H9 (cell line): Measurements from ENCODE around the gene PADI4. TPM values are rescaled to one million over a fixed set of nuclear protein-coding genes. Genes with fewer than 3 reads are reported as not detected.

Source experiments
- DNase-seq: peaks from one replicate; pipeline ENCODE4 v3.0.0-alpha.2; 2017
- H2AFZ ChIP-seq: one replicate; pipeline ENCODE4 v1.6.1; 2013; ENCODE audit warnings: mild to moderate bottlenecking, low read length, control low read depth, moderate library complexity
- H2AK5ac ChIP-seq: 2 replicates; pipeline ENCODE4 v1.6.1; 2013; ENCODE audit warnings: low read length, control low read depth, mixed read lengths; ENCODE audit not compliant: insufficient read length
- H2BK120ac ChIP-seq: one replicate; pipeline ENCODE4 v1.6.1; 2013; ENCODE audit warnings: low read depth, mild to moderate bottlenecking, low read length, control low read depth, inconsistent platforms; ENCODE audit not compliant: poor library complexity, severe bottlenecking
- H2BK12ac ChIP-seq: 2 replicates; pipeline ENCODE4 v1.6.1; 2013; ENCODE audit warnings: low read length, control low read depth, mixed read lengths, low read depth; ENCODE audit not compliant: insufficient read length
- H2BK15ac ChIP-seq: 2 replicates; pipeline ENCODE4 v1.6.1; 2013; ENCODE audit warnings: low read depth, low read length, control low read depth
- H2BK20ac ChIP-seq: one replicate; pipeline ENCODE4 v1.6.1; 2013; ENCODE audit warnings: low read depth, mild to moderate bottlenecking, low read length, control low read depth, inconsistent platforms; ENCODE audit not compliant: poor library complexity, severe bottlenecking
- H2BK5ac ChIP-seq: 2 replicates; pipeline ENCODE4 v1.6.1; 2013; ENCODE audit warnings: low read length, control low read depth, mixed read lengths; ENCODE audit not compliant: insufficient read length
- H3K14ac ChIP-seq: 2 replicates; pipeline ENCODE4 v1.6.1; 2013; ENCODE audit warnings: low read length, control low read depth; ENCODE audit not compliant: insufficient read depth
- H3K18ac ChIP-seq: 2 replicates; pipeline ENCODE4 v1.6.1; 2013; ENCODE audit warnings: low read depth, mild to moderate bottlenecking, mixed read lengths, low read length, control low read depth; ENCODE audit not compliant: insufficient read length
- H3K23ac ChIP-seq: 2 replicates; pipeline ENCODE4 v1.6.1; 2013; ENCODE audit warnings: low read length, control low read depth, mixed read lengths, low read depth; ENCODE audit not compliant: insufficient read length
- H3K23me2 ChIP-seq: 2 replicates; pipeline ENCODE4 v1.6.1; 2013; ENCODE audit warnings: low read depth, mild to moderate bottlenecking, mixed read lengths, low read length, control low read depth; ENCODE audit not compliant: insufficient read length, poor library complexity, severe bottlenecking
- H3K27ac ChIP-seq: 2 replicates; pipeline ENCODE4 v1.5.1; 2013; ENCODE audit warnings: low read length, control low read depth, mixed read lengths, low read depth; ENCODE audit not compliant: insufficient read length
- H3K27me3 ChIP-seq: 2 replicates; pipeline ENCODE4 v1.6.1; 2013; ENCODE audit warnings: low read length, control low read depth, inconsistent platforms; ENCODE audit not compliant: insufficient read depth
- H3K4ac ChIP-seq: 2 replicates; pipeline ENCODE4 v1.6.1; 2013; ENCODE audit warnings: low read depth, mild to moderate bottlenecking, control low read depth, inconsistent platforms, low read length, moderate library complexity
- H3K4me1 ChIP-seq: 2 replicates; pipeline ENCODE4 v1.6.1; 2013; ENCODE audit warnings: low read length, control low read depth, inconsistent platforms; ENCODE audit not compliant: insufficient read depth
- H3K4me2 ChIP-seq: 2 replicates; pipeline ENCODE4 v1.6.1; 2013; ENCODE audit warnings: low read length, control low read depth, mixed read lengths; ENCODE audit not compliant: insufficient read length, insufficient read depth
- H3K56ac ChIP-seq: 2 replicates; pipeline ENCODE4 v1.6.1; 2013; ENCODE audit warnings: low read depth, mild to moderate bottlenecking, mixed read lengths, low read length, control low read depth; ENCODE audit not compliant: insufficient read length
- H3K79me1 ChIP-seq: 2 replicates; pipeline ENCODE4 v1.6.1; 2013; ENCODE audit warnings: low read depth, mild to moderate bottlenecking, moderate library complexity, low read length, control low read depth, inconsistent platforms; ENCODE audit not compliant: insufficient read depth, poor library complexity, severe bottlenecking
- H3K79me2 ChIP-seq: 2 replicates; pipeline ENCODE4 v1.6.1; 2013; ENCODE audit warnings: low read length, control low read depth, inconsistent platforms; ENCODE audit not compliant: insufficient read depth
- H3K9ac ChIP-seq: 2 replicates; pipeline ENCODE4 v1.6.1; 2013; ENCODE audit warnings: low read length, control low read depth, mixed read lengths; ENCODE audit not compliant: insufficient read length; ENCODE audit errors: extremely low read depth
- H3K9me3 ChIP-seq: one replicate; pipeline ENCODE4 v1.6.1; 2013; ENCODE audit warnings: low read depth, low read length, inconsistent platforms; ENCODE audit not compliant: control insufficient read depth
- H3T11ph ChIP-seq: one replicate; pipeline ENCODE4 v1.6.1; 2013; ENCODE audit warnings: mild to moderate bottlenecking, low read length, control low read depth, inconsistent platforms
- H4K20me1 ChIP-seq: one replicate; pipeline ENCODE4 v1.6.1; 2013; ENCODE audit not compliant: control insufficient read depth, insufficient read length, insufficient read depth
- H4K5ac ChIP-seq: 2 replicates; pipeline ENCODE4 v1.6.1; 2013; ENCODE audit warnings: low read depth, mild to moderate bottlenecking, mixed read lengths, low read length, control low read depth; ENCODE audit not compliant: insufficient read length
- H4K8ac ChIP-seq: replicated peaks from 2 replicates; pipeline ENCODE4 v1.6.1; 2013; ENCODE audit warnings: low read length, control low read depth, mixed read lengths, low read depth; ENCODE audit not compliant: insufficient read length
- H4K91ac ChIP-seq: 2 replicates; pipeline ENCODE4 v1.6.1; 2013; ENCODE audit warnings: low read depth, mild to moderate bottlenecking, moderate library complexity, mixed read lengths, low read length, control low read depth; ENCODE audit not compliant: insufficient read length
- H3K27ac Mint-ChIP-seq, 3 experiments: 2 replicates in 2 of 3; 3 replicates in 1 of 3; pipeline ENCODE4 v1.8.0; 2020 to 2021; ENCODE audit warnings: mixed read lengths in 3 of 3, mild to moderate bottlenecking in 1 of 3, moderate library complexity in 1 of 3
- H3K27me3 Mint-ChIP-seq: 2 replicates; pipeline ENCODE4 v1.8.0; 2021; ENCODE audit warnings: low read depth, mild to moderate bottlenecking, moderate library complexity, mixed read lengths
- H3K36me3 Mint-ChIP-seq, 3 experiments: 2 replicates in 2 of 3; 3 replicates in 1 of 3; pipeline ENCODE4 v1.8.0; 2020 to 2021; ENCODE audit warnings: low read depth in 3 of 3, mixed read lengths in 3 of 3; ENCODE audit not compliant: insufficient read depth in 1 of 3
- H3K4me1 Mint-ChIP-seq, 2 experiments: 2 replicates each; pipeline ENCODE4 v1.8.0; 2020; ENCODE audit warnings: mixed read lengths in 2 of 2
- H3K4me3 Mint-ChIP-seq, 2 experiments: 2 replicates in 1 of 2; 3 replicates in 1 of 2; pipeline ENCODE4 v1.8.0; 2020 to 2021; ENCODE audit warnings: mild to moderate bottlenecking in 2 of 2, mixed read lengths in 2 of 2, moderate library complexity in 1 of 2
- H3K9me3 Mint-ChIP-seq, 2 experiments: 2 replicates in 1 of 2; 3 replicates in 1 of 2; pipeline ENCODE4 v1.8.0; 2020; ENCODE audit warnings: mild to moderate bottlenecking in 2 of 2, mixed read lengths in 2 of 2, moderate library complexity in 1 of 2
- WGBS: extraction: QIAGEN DNeasy Blood & Tissue Kit; methylation state at CpG from one replicate; pipeline ENCODE4 v1.1.7; 2013; ENCODE audit warnings: missing lambda C conversion rate, low lambda C conversion rate, mixed read lengths; ENCODE audit not compliant: insufficient read length; ENCODE audit errors: extremely low coverage; 5-methylcytosine and 5-hydroxymethylcytosine counted together
- total RNA-seq: library from RNA; stranded (reverse); gene quantifications from 2 replicates; pipeline ENCODE4 v1.2.1, GENCODE V29; 2021
- TF ChIP-seq, protein P1 (sequence below): fragments of 200-600 bp; sonication (generic); conservative IDR thresholded peaks from 3 replicates; pipeline ENCODE4 v1.8.0; 2021; ENCODE audit warnings: antibody characterized with exemption, mild to moderate bottlenecking

The PADI4 gene
- total RNA-seq, 1 experiment from 2014 or later = 0.13 TPM

DNA sequence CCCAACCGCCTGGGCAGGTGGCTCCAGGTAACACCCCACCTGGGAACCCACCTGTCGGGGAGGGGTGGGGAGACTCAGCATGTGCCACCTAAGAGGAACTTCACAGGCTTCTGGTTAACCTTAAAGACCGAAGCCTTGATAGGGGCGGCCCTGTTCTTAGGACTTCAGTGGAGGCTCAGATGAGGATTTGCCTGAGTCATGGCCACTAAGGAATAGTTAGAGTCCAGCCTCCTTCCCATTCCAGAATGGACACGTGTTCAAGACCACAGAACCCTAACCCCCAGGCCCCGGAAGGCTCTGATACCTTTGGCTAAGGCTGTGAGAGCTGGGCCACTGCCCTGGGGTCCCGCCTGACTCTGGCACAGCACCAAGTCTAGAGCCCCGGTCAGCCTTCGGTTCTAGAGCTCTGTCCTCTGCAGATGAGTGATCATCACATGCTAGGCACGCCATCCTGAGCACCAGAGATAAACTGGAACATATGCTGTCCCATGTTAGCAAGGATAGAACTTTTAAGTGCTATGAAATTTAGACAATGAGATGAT, 84.3 kb downstream of the PADI4 start:
- Mint-ChIP-seq H3K4me1 (no peaks in the 10 kb centered on the region), H3K4me3 (no peak overlapping the region), H3K36me3 (no peaks in the 10 kb centered on the region), H3K27me3 (peaks cover 12% of the 10 kb centered on the region), H3K27ac (no peak overlapping the region), H3K9me3 (no peaks in the 10 kb centered on the region)
- no peak overlapping the region for H2BK120ac ChIP-seq
- H4K8ac ChIP-seq = no peak overlapping the region
- H3T11ph ChIP-seq = no peak overlapping the region
- H2BK12ac ChIP-seq = no peak overlapping the region
- H4K5ac ChIP-seq = no peak overlapping the region
- no peaks in the 10 kb centered on the region for H3K23me2 ChIP-seq
- H2BK15ac ChIP-seq = no peak overlapping the region
- no peak overlapping the region for H3K9ac ChIP-seq
- H3K79me2 ChIP-seq = no peaks in the 10 kb centered on the region
- no peaks in the 10 kb centered on the region for H3K4me1 ChIP-seq
- H2AK5ac ChIP-seq = no peak overlapping the region
- no peak overlapping the region for H2BK5ac ChIP-seq
- no peaks in the 10 kb centered on the region; the same call in 1 of the 2 replicates for H3K27me3 ChIP-seq
- H3K4me2 ChIP-seq = no peak overlapping the region
- DNase-seq = no peak
- no peak overlapping the region for H3K56ac ChIP-seq
- no peak overlapping the region for H2BK20ac ChIP-seq
- H3K79me1 ChIP-seq = no peaks in the 10 kb centered on the region
- no peak overlapping the region for H3K18ac ChIP-seq
- H4K20me1 ChIP-seq = no peaks in the 10 kb centered on the region
- H3K23ac ChIP-seq = no peak overlapping the region
- no peak overlapping the region for H3K4ac ChIP-seq
- TF ChIP-seq, protein P1, sequence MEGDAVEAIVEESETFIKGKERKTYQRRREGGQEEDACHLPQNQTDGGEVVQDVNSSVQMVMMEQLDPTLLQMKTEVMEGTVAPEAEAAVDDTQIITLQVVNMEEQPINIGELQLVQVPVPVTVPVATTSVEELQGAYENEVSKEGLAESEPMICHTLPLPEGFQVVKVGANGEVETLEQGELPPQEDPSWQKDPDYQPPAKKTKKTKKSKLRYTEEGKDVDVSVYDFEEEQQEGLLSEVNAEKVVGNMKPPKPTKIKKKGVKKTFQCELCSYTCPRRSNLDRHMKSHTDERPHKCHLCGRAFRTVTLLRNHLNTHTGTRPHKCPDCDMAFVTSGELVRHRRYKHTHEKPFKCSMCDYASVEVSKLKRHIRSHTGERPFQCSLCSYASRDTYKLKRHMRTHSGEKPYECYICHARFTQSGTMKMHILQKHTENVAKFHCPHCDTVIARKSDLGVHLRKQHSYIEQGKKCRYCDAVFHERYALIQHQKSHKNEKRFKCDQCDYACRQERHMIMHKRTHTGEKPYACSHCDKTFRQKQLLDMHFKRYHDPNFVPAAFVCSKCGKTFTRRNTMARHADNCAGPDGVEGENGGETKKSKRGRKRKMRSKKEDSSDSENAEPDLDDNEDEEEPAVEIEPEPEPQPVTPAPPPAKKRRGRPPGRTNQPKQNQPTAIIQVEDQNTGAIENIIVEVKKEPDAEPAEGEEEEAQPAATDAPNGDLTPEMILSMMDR = no peak
- H2AFZ ChIP-seq = no peak overlapping the region
- H3K9me3 ChIP-seq = no peaks in the 10 kb centered on the region
- H3K14ac ChIP-seq = no peak overlapping the region
- no peak overlapping the region for H4K91ac ChIP-seq
- no CpG with 5 or more reads among the region's 10 CpGs for WGBS
- no peak overlapping the region for H3K27ac ChIP-seq
